HG03432 (cell line): Measurements from ENCODE around the gene THRAP3.

Experiments used
- ATAC-seq: cut with Tn5 transposase; IDR thresholded peaks from one replicate; pipeline ENCODE4 v1.9.1; 2021; ENCODE audit warnings: mild to moderate bottlenecking, moderate library complexity; ENCODE audit not compliant: unreplicated experiment

THRAP3 gene

GRCh38 chr1:36297062-36297461 is 72.8 kb downstream of the THRAP3 start:
- no peak for ATAC-seq

- no peak for ATAC-seq
Measured at GRCh38 chr1:36298640-36299039, 74.4 kb downstream of the THRAP3 start.

DNA sequence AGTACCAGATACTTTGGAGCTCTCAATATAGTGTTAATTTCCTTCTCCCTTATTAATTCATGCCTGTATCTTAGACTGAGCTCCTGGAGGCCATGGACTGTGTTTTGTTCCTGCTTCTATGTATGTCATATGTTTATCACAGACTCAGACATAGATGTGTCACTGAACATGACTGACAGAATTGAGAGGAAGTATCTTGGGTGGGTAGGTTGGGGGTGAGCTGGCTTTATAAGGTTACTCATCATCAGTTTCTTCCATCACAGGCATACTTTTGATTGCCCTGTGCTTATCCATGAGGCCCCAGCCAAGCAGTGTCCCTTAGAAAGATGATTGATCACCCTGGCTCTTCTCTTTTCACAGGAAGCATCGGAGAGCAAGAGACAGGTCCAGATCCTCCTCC is 76.3 kb downstream of the THRAP3 start:
- no peak for ATAC-seq

DNA sequence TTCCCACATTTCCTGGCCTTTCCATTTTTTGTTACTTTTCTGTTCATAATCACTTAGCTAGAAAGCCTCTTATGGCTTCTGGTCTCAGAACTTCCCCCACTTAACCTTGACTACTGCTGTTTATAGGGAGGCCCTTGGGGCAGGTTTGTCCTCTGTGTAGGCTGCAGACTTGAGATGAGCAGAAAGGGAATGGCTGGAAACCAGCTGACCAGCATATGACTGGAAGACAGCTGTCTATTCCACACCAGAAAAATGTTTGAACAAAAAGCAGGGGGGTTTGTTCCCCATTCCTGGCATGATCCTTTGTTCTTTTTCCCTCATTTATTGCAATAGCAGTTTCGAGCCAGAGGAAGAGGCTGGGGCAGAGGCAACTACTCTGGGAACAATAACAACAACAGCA is 77.0 kb downstream of the THRAP3 start:
- no peak for ATAC-seq

DNA sequence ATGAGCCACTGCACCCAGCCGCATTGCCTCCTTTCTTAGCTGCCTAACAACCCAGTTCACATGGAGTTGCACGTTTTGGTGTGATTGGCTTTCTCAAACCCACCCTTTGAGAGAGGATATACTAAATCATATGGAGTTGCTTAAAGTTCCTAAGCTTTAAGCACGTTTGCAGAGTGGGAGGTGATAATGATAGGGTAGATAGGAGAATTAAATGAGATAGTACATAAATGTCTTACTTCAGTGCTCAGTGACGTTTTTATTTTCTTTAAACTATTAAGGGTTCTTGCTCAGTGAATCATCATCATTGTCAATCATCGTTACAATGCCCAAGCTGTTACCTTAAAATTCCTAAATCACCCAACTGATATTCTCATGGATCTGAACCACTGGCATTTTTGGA is 79.0 kb downstream of the THRAP3 start:
- ATAC-seq = no peak

GRCh38 chr1:36303650-36304360 is 79.6 kb downstream of the THRAP3 start:
- ATAC-seq = no peak

- ATAC-seq = no peak
Measured at GRCh38 chr1:36304521-36304920, 80.3 kb downstream of the THRAP3 start.

DNA sequence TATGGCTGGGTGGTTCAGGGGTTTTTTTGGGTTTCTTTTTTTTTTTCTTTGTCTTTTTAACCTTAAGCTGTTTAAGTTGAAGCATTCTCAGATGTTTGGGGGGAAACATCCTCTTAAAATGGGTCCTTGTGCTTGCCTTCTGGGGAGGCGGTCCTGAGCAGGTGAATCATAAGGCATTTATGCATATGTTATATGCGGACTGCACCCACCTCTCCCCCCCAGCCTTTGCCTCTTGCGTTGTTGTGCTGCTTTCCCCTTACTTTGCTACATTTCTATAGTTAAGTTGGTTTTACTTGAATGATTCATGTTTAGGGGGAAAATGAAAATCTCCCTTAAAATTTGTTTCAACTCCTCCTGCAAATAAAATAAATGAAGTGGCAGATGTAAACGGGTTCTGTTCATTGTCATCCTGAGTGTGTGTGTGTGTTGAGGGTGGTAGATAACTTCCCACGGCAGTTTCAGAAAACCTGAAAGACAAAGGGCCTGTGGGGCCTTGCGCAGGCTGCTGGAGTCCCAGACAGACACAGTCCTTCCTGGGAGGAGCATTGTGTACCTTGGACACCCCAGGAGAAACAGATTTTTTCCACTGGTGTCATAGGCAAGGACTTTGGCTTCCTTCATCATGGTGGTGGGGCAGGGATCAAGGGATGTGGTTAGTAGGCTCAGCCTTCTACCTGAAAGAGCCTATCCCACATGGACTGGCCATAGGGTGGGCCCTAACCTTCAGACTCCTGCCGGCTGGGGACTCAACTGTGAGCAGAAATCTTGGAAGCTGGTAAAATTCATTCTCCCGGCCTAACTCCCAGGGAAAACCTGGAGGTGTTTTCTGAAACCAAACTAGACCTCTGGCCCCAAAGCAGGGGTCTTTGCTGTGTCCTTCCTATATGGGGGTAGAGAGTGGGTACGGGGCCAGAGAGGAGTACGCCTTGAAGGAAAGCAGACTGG is 81.0 kb downstream of the THRAP3 start:
- ATAC-seq = no peak

DNA sequence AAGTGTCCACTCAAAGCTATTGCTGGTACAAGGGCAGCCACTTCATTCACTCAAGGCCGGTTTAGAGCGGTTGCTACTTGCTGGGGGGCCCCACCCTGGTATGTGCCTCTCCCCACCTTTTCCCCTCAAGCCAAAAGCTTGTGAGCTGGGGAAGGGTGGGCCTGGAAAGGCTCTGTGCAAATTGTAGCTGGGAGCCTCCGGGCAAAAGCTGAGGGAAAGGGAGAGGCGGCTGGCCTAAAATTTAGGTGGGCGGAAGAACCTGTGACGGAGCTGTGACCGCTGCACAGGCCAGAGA is 81.6 kb downstream of the THRAP3 start:
- no peak for ATAC-seq

GRCh38 chr1:36306210-36306901 is 82.1 kb downstream of the THRAP3 start, which contains the start of gene SH3D21:
Gene SH3D21 (plus strand): TSS chr1:36306368. CDS start chr1:36306421, 53 bp downstream.
- peak; percentile 40 for ATAC-seq

- ATAC-seq = peak; percentile 95
Measured at GRCh38 chr1:36306902-36307456, 82.7 kb downstream of the THRAP3 start.

GRCh38 chr1:36307601-36308330 is 83.5 kb downstream of the THRAP3 start:
- ATAC-seq = no peak

- ATAC-seq = no peak
Measured at GRCh38 chr1:36309397-36309796, 85.2 kb downstream of the THRAP3 start.

DNA sequence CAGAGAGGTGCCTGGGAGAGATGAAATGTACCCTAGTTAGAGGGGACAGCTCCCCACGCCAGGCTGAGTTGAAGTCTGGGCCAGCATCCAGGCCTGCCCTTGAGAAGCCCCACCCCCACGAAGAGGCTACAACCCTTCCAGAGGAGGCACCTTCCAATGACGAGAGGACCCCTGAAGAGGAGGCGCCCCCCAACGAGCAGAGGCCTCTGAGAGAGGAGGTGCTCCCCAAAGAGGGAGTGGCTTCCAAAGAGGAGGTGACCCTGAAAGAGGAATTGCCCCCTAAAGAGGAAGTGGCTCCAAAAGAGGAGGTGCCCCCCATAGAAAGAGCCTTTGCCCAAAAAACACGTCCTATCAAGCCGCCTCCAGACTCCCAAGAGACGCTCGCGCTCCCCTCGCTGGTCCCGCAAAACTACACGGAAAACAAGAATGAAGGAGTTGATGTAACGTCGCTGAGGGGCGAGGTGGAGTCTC is 96.1 kb downstream of the THRAP3 start:
- ATAC-seq = no peak

GRCh38 chr1:36320767-36321118 is 96.5 kb downstream of the THRAP3 start:
- ATAC-seq = no peak

DNA sequence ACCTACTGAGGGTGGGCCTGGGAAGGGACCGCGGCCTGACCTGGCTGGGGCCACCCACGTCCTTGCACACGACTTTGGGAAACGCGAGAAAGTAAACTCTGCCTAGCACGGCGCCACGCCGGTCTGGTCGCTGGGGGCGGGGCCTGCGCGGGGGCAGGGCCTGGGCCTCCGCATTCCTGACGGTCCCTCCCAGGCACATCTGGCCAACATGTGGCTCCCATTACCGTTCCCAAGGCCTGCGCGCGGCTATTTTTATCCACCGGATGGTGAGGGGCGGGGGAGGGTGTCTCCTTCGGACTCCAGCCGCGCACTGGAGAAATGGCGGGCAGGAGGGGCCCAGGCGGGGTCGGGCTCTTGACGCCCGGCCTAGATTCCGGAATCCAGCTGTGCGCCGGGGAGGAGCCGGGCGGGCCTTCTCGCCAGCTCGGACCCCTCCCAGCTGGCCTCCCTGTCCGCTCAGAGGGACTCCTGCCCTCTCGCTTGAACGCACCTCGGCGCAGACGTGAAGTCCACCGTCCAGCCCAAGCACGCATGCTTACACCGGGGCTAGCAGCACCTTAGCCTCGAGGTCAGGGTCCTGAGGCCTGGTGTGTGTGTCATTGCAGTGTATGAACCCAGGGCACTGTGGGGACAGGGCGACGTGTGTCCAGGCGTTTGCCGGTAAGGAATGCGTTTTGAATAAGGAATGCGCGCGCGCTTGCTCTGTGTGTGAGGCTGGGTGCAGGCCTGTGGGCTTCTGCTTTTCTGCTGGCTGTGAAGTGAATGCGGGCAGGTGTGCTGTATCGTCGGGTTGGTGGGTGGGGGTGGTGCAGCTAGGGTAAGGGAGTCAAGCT is 97.1 kb downstream of the THRAP3 start:
- ATAC-seq = no peak

GRCh38 chr1:36322041-36322785 is 98.0 kb downstream of the THRAP3 start:
- ATAC-seq = no peak

GRCh38 chr1:36322786-36323635 is 98.8 kb downstream of the THRAP3 start:
- peak; percentile 33 for ATAC-seq
